Measurements from ENCODE around the gene PRRT1.
"Not testable (repeated sequence)": the region's sequence is repeated elsewhere in the genome, so short reads cannot be mapped to it uniquely, and the experiment has no call there.

PRRT1 gene

GRCh38 chr6:32151863-32152768 is at the start of gene PRRT1:
PRRT1 (minus strand) TSS chr6:32151939; CDS start chr6:32151827, 112 bp downstream.
- no peak for DNase-seq (ENCODE audit: low read depth in 2 of 2)

- no peak for DNase-seq (ENCODE audit: low read depth in 2 of 2)
Measured at GRCh38 chr6:32200711-32201475, 49.2 kb upstream of the PRRT1 start.

- DNase-seq (ENCODE audit: low read depth in 2 of 2): no peak
Measured at GRCh38 chr6:32198866-32199265, 47.1 kb upstream of the PRRT1 start.

GRCh38 chr6:32198345-32198696 is 46.6 kb upstream of the PRRT1 start:
- no peak for DNase-seq (ENCODE audit: low read depth in 2 of 2)

GRCh38 chr6:32196682-32197616 is 45.2 kb upstream of the PRRT1 start:
- DNase-seq (ENCODE audit: low read depth in 2 of 2): no peak

GRCh38 chr6:32195902-32196681 is 44.4 kb upstream of the PRRT1 start:
- DNase-seq (ENCODE audit: low read depth in 2 of 2): peak; percentile 57 to 60

- peak; percentile 100 for DNase-seq (ENCODE audit: low read depth in 2 of 2)
Measured at GRCh38 chr6:32195652-32195901, 43.8 kb upstream of the PRRT1 start.

GRCh38 chr6:32194825-32195651 is 43.3 kb upstream of the PRRT1 start:
- no peak for DNase-seq (ENCODE audit: low read depth in 2 of 2)

GRCh38 chr6:32194388-32194787 is 42.6 kb upstream of the PRRT1 start:
- DNase-seq (ENCODE audit: low read depth in 2 of 2): no peak

- DNase-seq (ENCODE audit: low read depth in 2 of 2): not testable (repeated sequence)
Measured at GRCh38 chr6:32193096-32193495, 41.4 kb upstream of the PRRT1 start.

GRCh38 chr6:32192608-32193039 is 40.9 kb upstream of the PRRT1 start, which contains the start of gene GPSM3:
GPSM3 (minus strand) TSS chr6:32192643; CDS start chr6:32192513, 130 bp downstream.
- DNase-seq (ENCODE audit: low read depth in 2 of 2): peak in 1 of 2 donors; percentile 48

- DNase-seq (ENCODE audit: low read depth in 2 of 2): no peak
Measured at GRCh38 chr6:32191696-32192607, 40.2 kb upstream of the PRRT1 start.

- no peak for DNase-seq (ENCODE audit: low read depth in 2 of 2)
Measured at GRCh38 chr6:32190911-32191677, 39.4 kb upstream of the PRRT1 start.

- DNase-seq (ENCODE audit: low read depth in 2 of 2): peak; percentile 68 to 86
Measured at GRCh38 chr6:32190054-32190851, 38.5 kb upstream of the PRRT1 start, which contains the start of gene PBX2. PBX2 (minus strand) TSS chr6:32190202; CDS start chr6:32189915, 287 bp downstream.

GRCh38 chr6:32189742-32190053 is 38.0 kb upstream of the PRRT1 start:
- DNase-seq (ENCODE audit: low read depth in 2 of 2): no peak

- no peak for DNase-seq (ENCODE audit: low read depth in 2 of 2)
Measured at GRCh38 chr6:32189069-32189741, 37.5 kb upstream of the PRRT1 start.
